ENCODE measurements around the gene DNAH9.

The DNAH9 gene

GRCh38 chr17:11565591-11565990, 32.7 kb upstream of the DNAH9 start:
- Mint-ChIP-seq H3K27ac (no peak overlapping the region), H3K4me3 (no peak overlapping the region), H3K36me3 (ENCODE audit: low read depth) (no peaks in the 10 kb centered on the region), H3K9me3 (peaks cover 53% of the 10 kb centered on the region), H3K27me3 (ENCODE audit: low read depth) (no peaks in the 10 kb centered on the region), H3K4me1 (ENCODE audit: low read depth) (no peaks in the 10 kb centered on the region)
- DNase-seq (ENCODE audit: low spot score), result no peak

GRCh38 chr17:11578998-11579397, 19.3 kb upstream of the DNAH9 start:
- no peak for DNase-seq (ENCODE audit: low spot score)
- no peaks in the 10 kb centered on the region for H3K4me1 Mint-ChIP-seq (ENCODE audit: low read depth)
- H3K27ac Mint-ChIP-seq, result no peak overlapping the region
- H3K27me3 Mint-ChIP-seq (ENCODE audit: low read depth), result no peaks in the 10 kb centered on the region
- no peaks in the 10 kb centered on the region for H3K36me3 Mint-ChIP-seq (ENCODE audit: low read depth)
- no peak overlapping the region for H3K4me3 Mint-ChIP-seq
- peaks cover 27% of the 10 kb centered on the region for H3K9me3 Mint-ChIP-seq

- H3K27ac Mint-ChIP-seq, result no peak overlapping the region
- H3K4me3 Mint-ChIP-seq, result no peak overlapping the region
- H3K36me3 Mint-ChIP-seq (ENCODE audit: low read depth), result no peaks in the 10 kb centered on the region
- H3K4me1 Mint-ChIP-seq (ENCODE audit: low read depth), result no peaks in the 10 kb centered on the region
- H3K27me3 Mint-ChIP-seq (ENCODE audit: low read depth), result no peaks in the 10 kb centered on the region
- DNase-seq (ENCODE audit: low spot score), result no peak
- peaks cover 32% of the 10 kb centered on the region for H3K9me3 Mint-ChIP-seq
Measured at GRCh38 chr17:11580677-11581076, 17.6 kb upstream of the DNAH9 start.

- Mint-ChIP-seq H3K4me3 (no peak overlapping the region), H3K27ac (no peak overlapping the region), H3K4me1 (ENCODE audit: low read depth) (no peaks in the 10 kb centered on the region), H3K9me3 (peaks cover 25% of the 10 kb centered on the region), H3K27me3 (ENCODE audit: low read depth) (no peaks in the 10 kb centered on the region), H3K36me3 (ENCODE audit: low read depth) (no peaks in the 10 kb centered on the region)
- DNase-seq (ENCODE audit: low spot score), result no peak
Measured at GRCh38 chr17:11582217-11582616, 16.1 kb upstream of the DNAH9 start.

- no peaks in the 10 kb centered on the region for H3K4me1 Mint-ChIP-seq (ENCODE audit: low read depth)
- no peaks in the 10 kb centered on the region for H3K36me3 Mint-ChIP-seq (ENCODE audit: low read depth)
- no peaks in the 10 kb centered on the region for H3K27me3 Mint-ChIP-seq (ENCODE audit: low read depth)
Measured at GRCh38 chr17:11583306-11583992, 14.8 kb upstream of the DNAH9 start.

GRCh38 chr17:11589716-11590115, 8.6 kb upstream of the DNAH9 start:
- no peak overlapping the region for H3K4me3 Mint-ChIP-seq
- H3K36me3 Mint-ChIP-seq (ENCODE audit: low read depth), result no peaks in the 10 kb centered on the region
- no peak overlapping the region for H3K27ac Mint-ChIP-seq
- DNase-seq (ENCODE audit: low spot score), result no peak
- no peaks in the 10 kb centered on the region for H3K27me3 Mint-ChIP-seq (ENCODE audit: low read depth)
- peaks cover 26% of the 10 kb centered on the region for H3K9me3 Mint-ChIP-seq
- H3K4me1 Mint-ChIP-seq (ENCODE audit: low read depth), result no peaks in the 10 kb centered on the region

More at GRCh38 chr17:11583306-11583992, 14.8 kb upstream of the DNAH9 start:
- no peak overlapping the region for H3K27ac Mint-ChIP-seq
- H3K9me3 Mint-ChIP-seq, result peaks cover 30% of the 10 kb centered on the region
- no peak overlapping the region for H3K4me3 Mint-ChIP-seq
- no peak for DNase-seq (ENCODE audit: low spot score)

GRCh38 chr17:11601661-11602060, 3.4 kb downstream of the DNAH9 start:
- Mint-ChIP-seq H3K9me3 (peaks cover 12% of the 10 kb centered on the region), H3K4me3 (no peak overlapping the region), H3K36me3 (ENCODE audit: low read depth) (no peaks in the 10 kb centered on the region), H3K27ac (no peak overlapping the region), H3K27me3 (ENCODE audit: low read depth) (peaks cover 4% of the 10 kb centered on the region), H3K4me1 (ENCODE audit: low read depth) (no peaks in the 10 kb centered on the region)
- no peak for DNase-seq (ENCODE audit: low spot score)

- H3K27ac Mint-ChIP-seq, result no peak overlapping the region
- no peak for DNase-seq (ENCODE audit: low spot score)
- H3K36me3 Mint-ChIP-seq (ENCODE audit: low read depth), result no peaks in the 10 kb centered on the region
- no peaks in the 10 kb centered on the region for H3K4me1 Mint-ChIP-seq (ENCODE audit: low read depth)
- no peaks in the 10 kb centered on the region for H3K27me3 Mint-ChIP-seq (ENCODE audit: low read depth)
- H3K4me3 Mint-ChIP-seq, result no peak overlapping the region
- H3K9me3 Mint-ChIP-seq, result peaks cover 15% of the 10 kb centered on the region
Measured at GRCh38 chr17:11608396-11608795, 10.1 kb downstream of the DNAH9 start.

- Mint-ChIP-seq H3K9me3 (peaks cover 15% of the 10 kb centered on the region), H3K4me3 (no peak overlapping the region), H3K27me3 (ENCODE audit: low read depth) (no peaks in the 10 kb centered on the region), H3K36me3 (ENCODE audit: low read depth) (no peaks in the 10 kb centered on the region), H3K27ac (no peak overlapping the region), H3K4me1 (ENCODE audit: low read depth) (no peaks in the 10 kb centered on the region)
- no peak for DNase-seq (ENCODE audit: low spot score)
Measured at GRCh38 chr17:11610999-11611566, 12.8 kb downstream of the DNAH9 start.

- H3K36me3 Mint-ChIP-seq (ENCODE audit: low read depth), result no peaks in the 10 kb centered on the region
- H3K4me3 Mint-ChIP-seq, result no peak overlapping the region
- no peaks in the 10 kb centered on the region for H3K27me3 Mint-ChIP-seq (ENCODE audit: low read depth)
- H3K27ac Mint-ChIP-seq, result no peak overlapping the region
- no peak for DNase-seq (ENCODE audit: low spot score)
- no peaks in the 10 kb centered on the region for H3K4me1 Mint-ChIP-seq (ENCODE audit: low read depth)
- peaks cover 17% of the 10 kb centered on the region for H3K9me3 Mint-ChIP-seq
Measured at GRCh38 chr17:11612956-11613355, 14.7 kb downstream of the DNAH9 start.

- Mint-ChIP-seq H3K4me1 (ENCODE audit: low read depth) (no peaks in the 10 kb centered on the region), H3K27ac (no peak overlapping the region), H3K4me3 (no peak overlapping the region), H3K27me3 (ENCODE audit: low read depth) (no peaks in the 10 kb centered on the region), H3K36me3 (ENCODE audit: low read depth) (no peaks in the 10 kb centered on the region), H3K9me3 (peaks cover 20% of the 10 kb centered on the region)
- no peak for DNase-seq (ENCODE audit: low spot score)
Measured at GRCh38 chr17:11618861-11619566, 20.7 kb downstream of the DNAH9 start.

GRCh38 chr17:11622492-11622891, 24.2 kb downstream of the DNAH9 start:
- DNase-seq (ENCODE audit: low spot score), result no peak
- no peak overlapping the region for H3K4me3 Mint-ChIP-seq
- H3K4me1 Mint-ChIP-seq (ENCODE audit: low read depth), result no peaks in the 10 kb centered on the region
- no peaks in the 10 kb centered on the region for H3K27me3 Mint-ChIP-seq (ENCODE audit: low read depth)
- peaks cover 18% of the 10 kb centered on the region for H3K9me3 Mint-ChIP-seq
- H3K36me3 Mint-ChIP-seq (ENCODE audit: low read depth), result no peaks in the 10 kb centered on the region
- no peak overlapping the region for H3K27ac Mint-ChIP-seq

GRCh38 chr17:11624976-11625375, 26.7 kb downstream of the DNAH9 start:
- Mint-ChIP-seq H3K4me3 (no peak overlapping the region), H3K9me3 (peaks cover 18% of the 10 kb centered on the region), H3K27ac (no peak overlapping the region), H3K27me3 (ENCODE audit: low read depth) (no peaks in the 10 kb centered on the region), H3K36me3 (ENCODE audit: low read depth) (no peaks in the 10 kb centered on the region), H3K4me1 (ENCODE audit: low read depth) (no peaks in the 10 kb centered on the region)
- no peak for DNase-seq (ENCODE audit: low spot score)

- H3K36me3 Mint-ChIP-seq (ENCODE audit: low read depth), result no peaks in the 10 kb centered on the region
- peaks cover 18% of the 10 kb centered on the region for H3K9me3 Mint-ChIP-seq
- H3K4me3 Mint-ChIP-seq, result no peak overlapping the region
- H3K27ac Mint-ChIP-seq, result no peak overlapping the region
- DNase-seq (ENCODE audit: low spot score), result no peak
- no peaks in the 10 kb centered on the region for H3K27me3 Mint-ChIP-seq (ENCODE audit: low read depth)
- no peaks in the 10 kb centered on the region for H3K4me1 Mint-ChIP-seq (ENCODE audit: low read depth)
Measured at GRCh38 chr17:11625878-11626277, 27.6 kb downstream of the DNAH9 start.
